Prostate gland (tissue), 2 donors: ENCODE data around the gene STAG1.

ENCODE experiments used
- CTCF ChIP-seq, 4 experiments: fragments of 200-600 bp in 2 of 4; fragments of 450-650 bp in 2 of 4; sonication (generic) in 2 of 4; IDR thresholded peaks; 1 replicate in 3 of 4; 2 replicates in 1 of 4; pipeline ENCODE4 v1.5.1; 2016 to 2019; ENCODE audit warnings: antibody characterized with exemption in 4 of 4, mild to moderate bottlenecking in 2 of 4, moderate library complexity in 2 of 4
- POLR2A ChIP-seq: fragments of 450-650 bp; IDR thresholded peaks from one replicate; pipeline ENCODE4 v1.6.1; 2016; ENCODE audit warnings: antibody characterized with exemption, mild to moderate bottlenecking
- POLR2AphosphoS5 ChIP-seq: sonication (generic); formaldehyde crosslinking; IDR thresholded peaks from one replicate; pipeline ENCODE4 v1.6.1; 2017; ENCODE audit warnings: antibody characterized with exemption

GRCh38 chr3:136326316-136326715, 425.9 kb downstream of the STAG1 start:
- no peak for TF ChIP-seq CTCF (IDR thresholded peaks at IDR 0.05)
- no peak for TF ChIP-seq POLR2AphosphoS5
- TF ChIP-seq POLR2A = no peak
